GM23338 (cell line): ENCODE results near the gene FNDC10. TPM values are rescaled to one million over a fixed set of nuclear protein-coding genes. Genes with fewer than 3 reads are reported as not detected.

Experiments
- ATAC-seq: fragments of 200-7000 bp; cut with Tn5 transposase; 3 replicates; pipeline ENCODE4 v1.9.1; 2020
- DNase-seq: peaks from one replicate; pipeline ENCODE4 v3.0.0-alpha.2; 2015; ENCODE audit warnings: low spot score
- H2AFZ ChIP-seq: fragments of 200-600 bp; sonication (generic); 2 replicates; pipeline ENCODE4 v1.8.0; 2016; ENCODE audit warnings: antibody characterized with exemption, mild to moderate bottlenecking, moderate library complexity
- H3F3A ChIP-seq: fragments of 200-600 bp; sonication (generic); replicated peaks from 2 replicates; pipeline ENCODE4 v1.8.0; 2017; ENCODE audit warnings: antibody characterized with exemption, mixed run types, low read depth
- H3K27ac ChIP-seq: fragments of 200-600 bp; sonication (generic); 2 replicates; pipeline ENCODE4 v1.6.1; 2016; ENCODE audit warnings: low read depth
- H3K27me3 ChIP-seq: fragments of 200-600 bp; sonication (generic); 2 replicates; pipeline ENCODE4 v1.8.0; 2016; ENCODE audit warnings: mild to moderate bottlenecking, mixed run types, moderate library complexity; ENCODE audit not compliant: insufficient read depth
- H3K36me3 ChIP-seq: fragments of 200-600 bp; sonication (generic); 2 replicates; pipeline ENCODE4 v1.8.0; 2016; ENCODE audit warnings: mild to moderate bottlenecking; ENCODE audit not compliant: insufficient read depth
- H3K4me1 ChIP-seq: fragments of 200-600 bp; sonication (generic); 2 replicates; pipeline ENCODE4 v1.8.0; 2016; ENCODE audit warnings: mild to moderate bottlenecking, moderate library complexity; ENCODE audit not compliant: insufficient read depth
- H3K4me2 ChIP-seq: fragments of 200-600 bp; sonication (generic); 2 replicates; pipeline ENCODE4 v1.7.1; 2017; ENCODE audit warnings: mixed run types
- H3K4me3 ChIP-seq: fragments of 200-600 bp; sonication (generic); 2 replicates; pipeline ENCODE4 v1.6.1; 2016; ENCODE audit warnings: mixed run types
- H3K79me2 ChIP-seq: fragments of 200-600 bp; sonication (generic); replicated peaks from 2 replicates; pipeline ENCODE4 v1.8.0; 2017; ENCODE audit warnings: mild to moderate bottlenecking; ENCODE audit not compliant: insufficient read depth
- H3K9me2 ChIP-seq: fragments of 200-600 bp; sonication (generic); 2 replicates; pipeline ENCODE4 v1.8.0; 2017; ENCODE audit not compliant: insufficient read depth
- H4K20me1 ChIP-seq: fragments of 200-600 bp; sonication (generic); replicated peaks from 2 replicates; pipeline ENCODE4 v1.8.0; 2017; ENCODE audit warnings: mild to moderate bottlenecking; ENCODE audit not compliant: insufficient read depth
- H3K27ac Mint-ChIP-seq: 2 replicates; pipeline ENCODE4 v1.8.0; 2020; ENCODE audit warnings: inconsistent platforms, mild to moderate bottlenecking, moderate library complexity, mixed read lengths
- H3K27me3 Mint-ChIP-seq: 3 replicates; pipeline ENCODE4 v1.8.0; 2022; ENCODE audit warnings: low read depth, mild to moderate bottlenecking, moderate library complexity, mixed read lengths, inconsistent platforms; ENCODE audit not compliant: insufficient read depth, poor library complexity
- H3K36me3 Mint-ChIP-seq: 3 replicates; pipeline ENCODE4 v1.8.0; 2021; ENCODE audit warnings: low read depth, mild to moderate bottlenecking, inconsistent platforms, moderate library complexity, mixed read lengths
- H3K4me1 Mint-ChIP-seq: 3 replicates; pipeline ENCODE4 v1.8.0; 2020; ENCODE audit warnings: mild to moderate bottlenecking, inconsistent platforms, mixed read lengths
- H3K4me3 Mint-ChIP-seq: 3 replicates; pipeline ENCODE4 v1.8.0; 2021; ENCODE audit warnings: moderate library complexity, mild to moderate bottlenecking, inconsistent platforms, mixed read lengths
- H3K9me3 Mint-ChIP-seq: 3 replicates; pipeline ENCODE4 v1.8.0; 2020; ENCODE audit warnings: moderate library complexity, mild to moderate bottlenecking, inconsistent platforms, mixed read lengths
- CREB1 ChIP-seq: fragments of 250-450 bp; sonication (Bioruptor Pico); IDR thresholded peaks from 2 replicates; pipeline ENCODE4 v1.5.0; 2020; ENCODE audit warnings: low read depth, mild to moderate bottlenecking, moderate library complexity
- EZH2 ChIP-seq: fragments of 200-600 bp; sonication (generic); IDR thresholded peaks from one replicate; pipeline ENCODE4 v1.8.0; 2017; ENCODE audit warnings: antibody characterized with exemption, mild to moderate bottlenecking, low read depth; ENCODE audit not compliant: unreplicated experiment
- JUNB ChIP-seq: IDR thresholded peaks from one replicate; pipeline ENCODE4 v1.6.1; 2016; ENCODE audit warnings: antibody characterized with exemption; ENCODE audit not compliant: unreplicated experiment
- NANOG ChIP-seq: IDR thresholded peaks from 2 replicates; pipeline ENCODE4 v1.6.1; 2016; ENCODE audit warnings: antibody characterized with exemption, borderline replicate concordance
- ZNF331 ChIP-seq: fragments of 250-450 bp; sonication (Bioruptor Pico); IDR thresholded peaks from 2 replicates; pipeline ENCODE4 v1.5.0; 2020; ENCODE audit warnings: low read depth, mild to moderate bottlenecking, moderate library complexity
- polyA plus RNA-seq: library from polyadenylated mRNA; unstranded; fragments of >200 nt; fragmentation: Nextera tagmentation; extraction: Ambion mirVana; gene quantifications from 2 replicates; pipeline ENCODE4 v1.2.1, GENCODE V29; 2016
- total RNA-seq: library from RNA; depleted of rRNA; stranded (reverse); fragments of >200 nt; shearing (Covaris generic); gene quantifications from 2 replicates; pipeline ENCODE4 v1.2.3, GENCODE V29; 2014
- TF ChIP-seq, protein P1 (sequence below), 2 experiments: fragments of 200-600 bp in 1 of 2; sonication (generic) in 1 of 2; conservative IDR thresholded peaks; 2 replicates each; pipeline versions ENCODE4 v1.5.1 to v1.6.1; 2016 to 2017; ENCODE audit warnings: antibody characterized with exemption in 2 of 2, low read depth in 2 of 2, mild to moderate bottlenecking in 2 of 2, moderate library complexity in 1 of 2
- TF ChIP-seq, protein P2 (sequence below): fragments of 250-450 bp; sonication (Bioruptor Pico); IDR thresholded peaks from 2 replicates; pipeline ENCODE4 v1.5.0; 2020; ENCODE audit warnings: mild to moderate bottlenecking, moderate library complexity

FNDC10 gene
- total and polyA plus RNA-seq, 2 experiments from 2014 or later: 7.7 to 15.1 TPM

DNA sequence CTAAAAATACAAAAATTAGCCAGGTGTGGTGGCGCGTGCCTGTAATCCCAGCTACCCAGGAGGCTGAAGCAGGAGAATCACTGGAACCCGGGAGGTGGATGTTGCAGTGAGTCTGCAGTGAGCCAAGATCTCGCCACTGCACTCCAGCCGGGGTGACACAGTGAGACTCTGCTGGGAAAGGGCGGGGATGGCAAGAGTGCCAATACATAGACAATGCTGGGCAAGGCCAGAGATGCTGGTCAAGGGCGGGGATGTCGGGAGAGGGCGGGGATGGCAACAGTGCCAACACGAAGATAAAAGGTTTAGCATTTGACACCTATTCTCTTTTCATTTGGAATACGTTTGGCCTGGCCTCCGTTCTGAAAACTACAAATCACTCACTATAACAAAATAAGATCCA, 36.2 kb downstream of the FNDC10 start:
- no peak for DNase-seq
- peaks cover 14% of the 10 kb centered on the region for H3K27me3 Mint-ChIP-seq
- Histone ChIP-seq H3K4me1 (peaks cover 19% of the 10 kb centered on the region), H3F3A (peaks cover 35% of the 10 kb centered on the region), H2AFZ (no peak overlapping the region), H3K27ac (no peak overlapping the region), H3K36me3 (peaks cover 23% of the 10 kb centered on the region), H4K20me1 (peaks cover 50% of the 10 kb centered on the region), H3K79me2 (peaks cover 57% of the 10 kb centered on the region), H3K27me3 (no peaks in the 10 kb centered on the region), H3K4me3 (no peak overlapping the region), H3K4me2 (no peak overlapping the region), H3K9me2 (no peaks in the 10 kb centered on the region)
- ATAC-seq: no peak
- TF ChIP-seq NANOG: no peak
- TF ChIP-seq, protein P1, sequence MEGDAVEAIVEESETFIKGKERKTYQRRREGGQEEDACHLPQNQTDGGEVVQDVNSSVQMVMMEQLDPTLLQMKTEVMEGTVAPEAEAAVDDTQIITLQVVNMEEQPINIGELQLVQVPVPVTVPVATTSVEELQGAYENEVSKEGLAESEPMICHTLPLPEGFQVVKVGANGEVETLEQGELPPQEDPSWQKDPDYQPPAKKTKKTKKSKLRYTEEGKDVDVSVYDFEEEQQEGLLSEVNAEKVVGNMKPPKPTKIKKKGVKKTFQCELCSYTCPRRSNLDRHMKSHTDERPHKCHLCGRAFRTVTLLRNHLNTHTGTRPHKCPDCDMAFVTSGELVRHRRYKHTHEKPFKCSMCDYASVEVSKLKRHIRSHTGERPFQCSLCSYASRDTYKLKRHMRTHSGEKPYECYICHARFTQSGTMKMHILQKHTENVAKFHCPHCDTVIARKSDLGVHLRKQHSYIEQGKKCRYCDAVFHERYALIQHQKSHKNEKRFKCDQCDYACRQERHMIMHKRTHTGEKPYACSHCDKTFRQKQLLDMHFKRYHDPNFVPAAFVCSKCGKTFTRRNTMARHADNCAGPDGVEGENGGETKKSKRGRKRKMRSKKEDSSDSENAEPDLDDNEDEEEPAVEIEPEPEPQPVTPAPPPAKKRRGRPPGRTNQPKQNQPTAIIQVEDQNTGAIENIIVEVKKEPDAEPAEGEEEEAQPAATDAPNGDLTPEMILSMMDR (conservative IDR thresholded peaks at IDR 0.05; ENCODE audit: low read depth in 2 of 2): no peak
- TF ChIP-seq CREB1 (CRISPR knock-in tag): no peak
- H3K27ac Mint-ChIP-seq: peak overlapping the region; percentile 70; the same call in 1 of the 2 replicates
- H3K9me3 Mint-ChIP-seq: no peaks in the 10 kb centered on the region; the same call in 2 of the 3 replicates
- peaks cover 67% of the 10 kb centered on the region for H3K36me3 Mint-ChIP-seq
- H3K4me3 Mint-ChIP-seq: no peak overlapping the region
- H3K4me1 Mint-ChIP-seq: peaks cover 9% of the 10 kb centered on the region; the same call in 2 of the 3 replicates

DNA sequence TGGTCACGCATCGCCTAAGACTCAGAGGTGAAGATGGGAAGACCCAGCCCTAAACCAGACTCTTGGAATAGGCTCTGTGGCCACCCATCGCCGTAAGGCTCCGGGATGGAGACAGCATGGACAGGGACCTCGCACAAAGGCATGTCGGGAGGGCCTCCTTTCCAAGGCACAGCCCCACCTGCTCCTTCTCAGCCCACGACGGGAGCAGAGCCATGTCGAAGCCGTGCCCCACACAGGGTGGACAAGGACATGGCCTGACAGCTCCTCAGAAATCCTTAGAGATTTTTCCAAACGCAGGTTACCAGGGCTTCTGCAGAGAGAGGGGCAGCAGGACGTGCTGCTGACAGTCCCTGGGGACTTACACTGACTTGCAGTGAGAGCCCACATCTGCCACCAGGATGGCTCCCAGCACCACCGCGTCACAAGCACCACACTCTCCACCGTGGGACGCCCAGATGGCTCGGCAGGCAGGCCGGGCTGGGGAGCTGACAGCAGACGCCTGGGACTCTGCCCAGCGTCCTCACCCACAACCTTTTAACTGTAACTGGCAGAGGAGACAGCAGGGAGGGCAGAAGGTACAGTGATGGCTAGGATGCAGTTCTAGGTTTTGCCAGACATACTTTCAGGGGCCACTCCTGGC, 37.3 kb downstream of the FNDC10 start:
- Mint-ChIP-seq H3K36me3 (peaks cover 66% of the 10 kb centered on the region), H3K27ac (no peak overlapping the region), H3K27me3 (peaks cover 15% of the 10 kb centered on the region), H3K4me1 (peaks cover 8% of the 10 kb centered on the region; the same call in 2 of the 3 replicates), H3K9me3 (no peaks in the 10 kb centered on the region; the same call in 2 of the 3 replicates), H3K4me3 (no peak overlapping the region)
- Histone ChIP-seq H3K79me2 (peaks cover 47% of the 10 kb centered on the region), H4K20me1 (peaks cover 42% of the 10 kb centered on the region), H3K36me3 (peaks cover 23% of the 10 kb centered on the region), H2AFZ (no peak overlapping the region), H3K4me1 (peaks cover 8% of the 10 kb centered on the region; the same call in 1 of the 2 replicates), H3K27ac (no peak overlapping the region), H3K27me3 (no peaks in the 10 kb centered on the region), H3K9me2 (no peaks in the 10 kb centered on the region), H3F3A (peaks cover 31% of the 10 kb centered on the region), H3K4me3 (no peak overlapping the region), H3K4me2 (no peak overlapping the region)
- ATAC-seq (no peak), DNase-seq (no peak)
- no peak for TF ChIP-seq JUNB
- TF ChIP-seq CREB1 (CRISPR knock-in tag): no peak
- TF ChIP-seq ZNF331: no peak
- TF ChIP-seq, protein P2, sequence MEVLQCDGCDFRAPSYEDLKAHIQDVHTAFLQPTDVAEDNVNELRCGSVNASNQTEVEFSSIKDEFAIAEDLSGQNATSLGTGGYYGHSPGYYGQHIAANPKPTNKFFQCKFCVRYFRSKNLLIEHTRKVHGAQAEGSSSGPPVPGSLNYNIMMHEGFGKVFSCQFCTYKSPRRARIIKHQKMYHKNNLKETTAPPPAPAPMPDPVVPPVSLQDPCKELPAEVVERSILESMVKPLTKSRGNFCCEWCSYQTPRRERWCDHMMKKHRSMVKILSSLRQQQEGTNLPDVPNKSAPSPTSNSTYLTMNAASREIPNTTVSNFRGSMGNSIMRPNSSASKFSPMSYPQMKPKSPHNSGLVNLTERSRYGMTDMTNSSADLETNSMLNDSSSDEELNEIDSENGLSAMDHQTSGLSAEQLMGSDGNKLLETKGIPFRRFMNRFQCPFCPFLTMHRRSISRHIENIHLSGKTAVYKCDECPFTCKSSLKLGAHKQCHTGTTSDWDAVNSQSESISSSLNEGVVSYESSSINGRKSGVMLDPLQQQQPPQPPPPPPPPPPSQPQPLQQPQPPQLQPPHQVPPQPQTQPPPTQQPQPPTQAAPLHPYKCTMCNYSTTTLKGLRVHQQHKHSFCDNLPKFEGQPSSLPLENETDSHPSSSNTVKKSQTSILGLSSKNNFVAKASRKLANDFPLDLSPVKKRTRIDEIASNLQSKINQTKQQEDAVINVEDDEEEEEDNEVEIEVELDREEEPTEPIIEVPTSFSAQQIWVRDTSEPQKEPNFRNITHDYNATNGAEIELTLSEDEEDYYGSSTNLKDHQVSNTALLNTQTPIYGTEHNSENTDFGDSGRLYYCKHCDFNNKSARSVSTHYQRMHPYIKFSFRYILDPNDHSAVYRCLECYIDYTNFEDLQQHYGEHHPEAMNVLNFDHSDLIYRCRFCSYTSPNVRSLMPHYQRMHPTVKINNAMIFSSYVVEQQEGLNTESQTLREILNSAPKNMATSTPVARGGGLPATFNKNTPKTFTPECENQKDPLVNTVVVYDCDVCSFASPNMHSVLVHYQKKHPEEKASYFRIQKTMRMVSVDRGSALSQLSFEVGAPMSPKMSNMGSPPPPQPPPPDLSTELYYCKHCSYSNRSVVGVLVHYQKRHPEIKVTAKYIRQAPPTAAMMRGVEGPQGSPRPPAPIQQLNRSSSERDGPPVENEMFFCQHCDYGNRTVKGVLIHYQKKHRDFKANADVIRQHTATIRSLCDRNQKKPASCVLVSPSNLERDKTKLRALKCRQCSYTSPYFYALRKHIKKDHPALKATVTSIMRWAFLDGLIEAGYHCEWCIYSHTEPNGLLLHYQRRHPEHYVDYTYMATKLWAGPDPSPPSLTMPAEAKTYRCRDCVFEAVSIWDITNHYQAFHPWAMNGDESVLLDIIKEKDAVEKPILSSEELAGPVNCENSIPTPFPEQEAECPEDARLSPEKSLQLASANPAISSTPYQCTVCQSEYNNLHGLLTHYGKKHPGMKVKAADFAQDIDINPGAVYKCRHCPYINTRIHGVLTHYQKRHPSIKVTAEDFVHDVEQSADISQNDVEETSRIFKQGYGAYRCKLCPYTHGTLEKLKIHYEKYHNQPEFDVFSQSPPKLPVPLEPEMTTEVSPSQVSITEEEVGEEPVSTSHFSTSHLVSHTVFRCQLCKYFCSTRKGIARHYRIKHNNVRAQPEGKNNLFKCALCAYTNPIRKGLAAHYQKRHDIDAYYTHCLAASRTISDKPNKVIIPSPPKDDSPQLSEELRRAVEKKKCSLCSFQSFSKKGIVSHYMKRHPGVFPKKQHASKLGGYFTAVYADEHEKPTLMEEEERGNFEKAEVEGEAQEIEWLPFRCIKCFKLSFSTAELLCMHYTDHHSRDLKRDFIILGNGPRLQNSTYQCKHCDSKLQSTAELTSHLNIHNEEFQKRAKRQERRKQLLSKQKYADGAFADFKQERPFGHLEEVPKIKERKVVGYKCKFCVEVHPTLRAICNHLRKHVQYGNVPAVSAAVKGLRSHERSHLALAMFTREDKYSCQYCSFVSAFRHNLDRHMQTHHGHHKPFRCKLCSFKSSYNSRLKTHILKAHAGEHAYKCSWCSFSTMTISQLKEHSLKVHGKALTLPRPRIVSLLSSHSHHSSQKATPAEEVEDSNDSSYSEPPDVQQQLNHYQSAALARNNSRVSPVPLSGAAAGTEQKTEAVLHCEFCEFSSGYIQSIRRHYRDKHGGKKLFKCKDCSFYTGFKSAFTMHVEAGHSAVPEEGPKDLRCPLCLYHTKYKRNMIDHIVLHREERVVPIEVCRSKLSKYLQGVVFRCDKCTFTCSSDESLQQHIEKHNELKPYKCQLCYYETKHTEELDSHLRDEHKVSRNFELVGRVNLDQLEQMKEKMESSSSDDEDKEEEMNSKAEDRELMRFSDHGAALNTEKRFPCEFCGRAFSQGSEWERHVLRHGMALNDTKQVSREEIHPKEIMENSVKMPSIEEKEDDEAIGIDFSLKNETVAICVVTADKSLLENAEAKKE (CRISPR knock-in tag): no peak
- TF ChIP-seq EZH2: no peak
- TF ChIP-seq, protein P1 (conservative IDR thresholded peaks at IDR 0.05; ENCODE audit: low read depth in 2 of 2): no peak
